Kidney epithelial cell (primary cell): ENCODE results near the gene IMPDH2. TPM values are rescaled to one million over a fixed set of nuclear protein-coding genes. Genes with fewer than 3 reads are reported as not detected.

Source experiments
- DNase-seq: peaks from one replicate; pipeline ENCODE4 v3.0.0-alpha.2; 2010; ENCODE audit warnings: low read depth
- H3K27me3 ChIP-seq: 2 replicates; pipeline ENCODE4 v1.6.0; 2011; ENCODE audit warnings: low read length; ENCODE audit not compliant: control insufficient read depth, insufficient read depth
- H3K36me3 ChIP-seq: 2 replicates; pipeline ENCODE4 v1.5.1; 2011; ENCODE audit warnings: low read length; ENCODE audit not compliant: control insufficient read depth, insufficient read depth
- H3K4me3 ChIP-seq: 2 replicates; pipeline ENCODE4 v1.5.1; 2011; ENCODE audit warnings: low read depth, mild to moderate bottlenecking, control low read depth, low read length
- total RNA-seq: library from RNA; depleted of rRNA; stranded (reverse); fragments of >200 nt; gene quantifications from 2 replicates; pipeline ENCODE4 v1.2.3, GENCODE V29; 2015
- TF ChIP-seq, protein P1 (sequence below): IDR thresholded peaks from 2 replicates; pipeline ENCODE4 v1.5.1; 2011; ENCODE audit warnings: mild to moderate bottlenecking, moderate library complexity, low read length, control low read depth, inconsistent platforms; ENCODE audit not compliant: insufficient read depth, poor library complexity, severe bottlenecking

Gene IMPDH2
- total RNA-seq, 1 donor from 2014 or later: 177 TPM

DNA sequence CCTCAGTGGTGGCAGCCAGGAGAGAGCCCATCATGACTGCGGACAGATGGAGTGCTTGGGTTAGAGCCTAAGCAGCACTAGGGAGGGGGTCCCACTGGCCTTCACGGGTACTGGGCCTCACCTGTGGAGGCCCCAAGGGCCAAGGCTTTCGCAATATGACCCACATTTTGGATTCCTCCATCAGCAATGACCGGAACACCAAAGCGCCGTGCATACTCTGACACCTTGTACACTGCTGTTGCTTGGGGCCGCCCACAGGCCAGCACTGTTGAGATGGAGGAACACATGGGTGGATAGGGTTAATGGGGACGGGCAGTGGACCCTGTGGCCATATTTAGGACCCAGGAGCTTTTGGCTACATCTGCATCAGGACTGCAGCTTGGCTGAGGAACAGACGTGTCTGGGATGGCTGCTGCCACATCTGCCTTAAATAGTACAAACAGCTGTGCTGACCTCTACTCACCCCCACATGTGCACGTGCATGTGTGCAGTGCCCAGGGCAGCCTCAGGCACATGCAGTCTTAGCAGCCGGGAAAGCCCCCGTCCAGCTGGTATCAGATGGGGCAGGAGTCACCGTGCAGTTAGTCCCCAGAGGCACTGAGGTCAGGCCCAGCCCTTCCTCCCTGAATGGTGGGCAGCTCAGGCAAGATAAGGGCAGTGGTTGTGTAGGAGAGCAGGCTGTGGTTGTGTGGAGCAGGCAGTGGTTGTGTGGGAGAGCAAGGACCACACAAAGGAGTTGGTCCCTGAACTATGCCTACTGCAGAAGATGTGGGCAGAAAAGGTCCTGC lies 4.0 kb downstream of the IMPDH2 start:
- DNase-seq: no peak
- peaks cover 4% of the 10 kb centered on the region for H3K36me3 ChIP-seq

DNA sequence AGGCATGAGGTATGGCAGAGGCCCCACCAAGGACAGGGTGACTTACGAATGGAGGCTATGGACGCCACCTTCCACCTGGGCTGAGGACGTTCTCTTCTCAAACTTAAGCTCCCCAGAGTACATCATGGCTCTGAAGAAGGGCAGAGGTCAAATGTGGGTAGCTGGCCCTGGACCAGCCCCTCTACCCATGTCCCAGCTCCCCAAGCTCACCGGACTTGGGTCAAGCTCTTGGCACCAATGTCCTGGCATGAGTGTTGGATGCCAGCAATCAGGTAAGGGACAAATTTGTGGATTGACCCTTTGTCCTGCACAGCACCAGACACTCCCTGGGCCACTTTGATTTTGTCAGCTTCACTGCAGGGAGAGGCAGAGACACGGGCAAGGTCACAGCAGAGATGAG lies 4.7 kb downstream of the IMPDH2 start:
- Histone ChIP-seq H3K27me3 (no peaks in the 10 kb centered on the region), H3K36me3 (peaks cover 4% of the 10 kb centered on the region), H3K4me3 (no peak overlapping the region)
- TF ChIP-seq, protein P1, sequence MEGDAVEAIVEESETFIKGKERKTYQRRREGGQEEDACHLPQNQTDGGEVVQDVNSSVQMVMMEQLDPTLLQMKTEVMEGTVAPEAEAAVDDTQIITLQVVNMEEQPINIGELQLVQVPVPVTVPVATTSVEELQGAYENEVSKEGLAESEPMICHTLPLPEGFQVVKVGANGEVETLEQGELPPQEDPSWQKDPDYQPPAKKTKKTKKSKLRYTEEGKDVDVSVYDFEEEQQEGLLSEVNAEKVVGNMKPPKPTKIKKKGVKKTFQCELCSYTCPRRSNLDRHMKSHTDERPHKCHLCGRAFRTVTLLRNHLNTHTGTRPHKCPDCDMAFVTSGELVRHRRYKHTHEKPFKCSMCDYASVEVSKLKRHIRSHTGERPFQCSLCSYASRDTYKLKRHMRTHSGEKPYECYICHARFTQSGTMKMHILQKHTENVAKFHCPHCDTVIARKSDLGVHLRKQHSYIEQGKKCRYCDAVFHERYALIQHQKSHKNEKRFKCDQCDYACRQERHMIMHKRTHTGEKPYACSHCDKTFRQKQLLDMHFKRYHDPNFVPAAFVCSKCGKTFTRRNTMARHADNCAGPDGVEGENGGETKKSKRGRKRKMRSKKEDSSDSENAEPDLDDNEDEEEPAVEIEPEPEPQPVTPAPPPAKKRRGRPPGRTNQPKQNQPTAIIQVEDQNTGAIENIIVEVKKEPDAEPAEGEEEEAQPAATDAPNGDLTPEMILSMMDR: no peak
- DNase-seq: no peak

More for the DNA sequence above, 4.0 kb downstream of the IMPDH2 start:
- Histone ChIP-seq H3K27me3 (no peaks in the 10 kb centered on the region), H3K4me3 (no peak overlapping the region)
- TF ChIP-seq, protein P1: no peak

DNA sequence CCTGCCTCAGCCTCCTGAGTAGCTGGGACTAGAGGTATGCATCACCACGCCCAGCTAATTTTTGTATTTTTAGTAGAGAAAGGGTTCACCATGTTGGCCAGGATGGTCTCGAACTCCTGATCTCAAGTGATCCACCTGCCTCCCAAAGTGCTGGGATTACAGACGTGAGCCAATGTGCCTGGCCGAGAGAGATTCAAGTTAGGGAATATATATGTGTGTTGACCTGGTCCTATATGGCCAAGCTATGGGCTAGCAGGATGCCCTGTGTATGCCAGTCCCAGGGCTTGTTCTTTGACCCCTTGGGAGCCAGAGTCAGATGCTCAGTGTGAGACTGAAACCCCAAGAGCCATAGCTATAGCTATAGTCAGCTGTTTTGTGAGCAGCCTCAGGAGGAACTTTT lies 5.4 kb downstream of the IMPDH2 start:
- TF ChIP-seq, protein P1: no peak
- Histone ChIP-seq H3K36me3 (peaks cover 4% of the 10 kb centered on the region), H3K4me3 (no peak overlapping the region), H3K27me3 (no peaks in the 10 kb centered on the region)
- no peak for DNase-seq

DNA sequence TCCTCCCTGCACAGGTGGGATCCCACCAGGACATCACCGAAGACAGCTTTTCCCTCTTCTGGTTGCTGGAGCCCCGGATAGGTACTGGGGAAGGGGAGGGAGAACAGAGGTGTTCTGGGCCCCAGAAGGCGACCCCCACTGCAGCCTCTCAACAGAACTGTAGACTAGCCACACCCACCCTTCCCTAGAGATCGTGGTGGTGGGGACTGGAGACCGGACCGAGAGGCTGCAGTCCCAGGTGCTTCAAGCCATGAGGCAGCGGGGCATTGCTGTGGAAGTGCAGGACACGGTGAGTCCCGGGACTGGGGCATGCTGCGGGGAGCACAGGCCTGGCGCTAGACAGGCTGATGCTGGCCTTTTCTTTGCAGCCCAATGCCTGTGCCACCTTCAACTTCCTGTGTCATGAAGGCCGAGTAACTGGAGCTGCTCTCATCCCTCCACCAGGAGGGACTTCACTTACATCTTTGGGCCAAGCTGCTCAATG lies 6.5 kb downstream of the IMPDH2 start:
- TF ChIP-seq, protein P1: no peak
- peak overlapping the region; percentile 88 for H3K4me3 ChIP-seq
- no peaks in the 10 kb centered on the region for H3K27me3 ChIP-seq
- H3K36me3 ChIP-seq: peaks cover 4% of the 10 kb centered on the region
- DNase-seq: no peak

DNA sequence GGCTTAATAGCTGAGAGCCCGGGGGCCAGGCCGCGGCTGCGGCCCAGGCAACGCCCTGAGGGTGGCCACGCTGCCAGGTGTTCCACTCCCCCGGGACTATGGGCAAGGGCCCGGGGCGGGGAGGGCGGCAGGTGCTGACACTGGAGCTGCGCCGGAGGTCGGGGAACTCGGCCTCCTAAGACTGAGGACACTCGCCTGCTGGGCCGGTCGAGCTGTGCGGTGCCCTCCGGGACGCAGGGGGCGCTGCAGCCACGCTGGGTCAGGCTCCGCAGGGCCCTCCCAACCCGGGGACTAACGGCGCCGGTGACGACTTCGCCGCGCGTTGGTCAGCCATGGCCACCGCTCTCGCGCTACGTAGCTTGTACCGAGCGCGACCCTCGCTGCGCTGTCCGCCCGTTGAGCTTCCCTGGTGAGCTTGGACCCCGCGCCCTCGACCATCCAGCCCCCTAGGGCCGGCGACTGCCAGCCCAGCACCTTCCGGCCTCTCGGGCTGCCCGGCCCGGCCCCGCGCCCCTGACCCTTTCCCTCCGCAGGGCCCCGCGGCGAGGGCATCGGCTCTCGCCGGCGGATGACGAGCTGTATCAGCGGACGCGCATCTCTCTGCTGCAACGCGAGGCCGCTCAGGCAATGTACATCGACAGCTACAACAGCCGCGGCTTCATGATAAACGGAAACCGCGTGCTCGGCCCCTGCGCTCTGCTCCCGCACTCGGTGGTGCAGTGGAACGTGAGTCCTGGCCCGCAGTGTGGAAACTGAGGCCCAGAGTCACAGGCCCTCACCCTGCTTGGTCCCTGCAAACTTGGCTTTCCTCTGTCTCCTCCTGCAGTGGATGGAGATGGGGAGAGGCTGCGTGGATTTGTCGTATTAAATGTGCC lies 7.1 kb downstream of the IMPDH2 start, which contains the start of gene NDUFAF3:
Gene NDUFAF3 (plus strand): TSS at position 309 of the 875 bp plus-strand sequence. CDS start 24 bp downstream, at position 333.
- H3K27me3 ChIP-seq: no peaks in the 10 kb centered on the region
- TF ChIP-seq, protein P1: peak; percentile 88

More for the DNA sequence above, 7.1 kb downstream of the IMPDH2 start, which contains the start of gene NDUFAF3:
- DNase-seq: peak; percentile 73
- Histone ChIP-seq H3K36me3 (peaks cover 4% of the 10 kb centered on the region), H3K4me3 (peak within 1 kb of the TSS; percentile 88)
